ENCODE measurements around the gene LLCFC1. TPM values are rescaled to one million over a fixed set of nuclear protein-coding genes. Genes with fewer than 3 reads are reported as not detected.

Gene LLCFC1
- total RNA-seq, 1 experiment from 2014 or later, result not detected

- CTCF ChIA-PET, result interaction anchor here (0.7 to 2.5 kb wide), 24 partner anchors 9 to 290 kb away, joined by 3 to 10 read pairs (median 4); partner anchors contain the start of genes EPHB6, KEL, LLCFC1 and TRPV5
- TF ChIP-seq USF1 (CRISPR knock-in tag; IDR thresholded peaks at IDR 0.05) (peak; percentile 80), USF2 (CRISPR knock-in tag; IDR thresholded peaks at IDR 0.05) (peak; percentile 81), AFF4 (CRISPR knock-in tag; IDR thresholded peaks at IDR 0.05; ENCODE audit: borderline replicate concordance) (no peak), CBFB (CRISPR knock-in tag; IDR thresholded peaks at IDR 0.05; ENCODE audit: low read depth) (no peak), CTCF (IDR thresholded peaks at IDR 0.05) (peak; percentile 50), MAX (CRISPR knock-in tag; IDR thresholded peaks at IDR 0.05) (peak; percentile 96)
- H3K27me3 Mint-ChIP-seq (ENCODE audit: low read depth), result peaks cover 33% of the 10 kb centered on the region
- peaks cover 7% of the 10 kb centered on the region; the same call in 1 of the 2 replicates for H3K9me3 Mint-ChIP-seq
- no peak overlapping the region for H3K4me3 Mint-ChIP-seq
- POLR2A ChIA-PET, result interaction anchor here (0.6 kb wide), 1 partner anchor 11 kb away, joined by 3 read pairs; no protein-coding TSS in a partner anchor
- no peak overlapping the region for H3K27ac Mint-ChIP-seq
- H3K4me1 Mint-ChIP-seq, result no peaks in the 10 kb centered on the region
- peak; percentile 98 for ATAC-seq
- H3K36me3 Mint-ChIP-seq, result no peaks in the 10 kb centered on the region
- DNase-seq (ENCODE audit: low spot score), result peak; percentile 70
Measured at GRCh38 chr7:142925413-142925812, 13.9 kb upstream of the LLCFC1 start.

- CTCF ChIA-PET, result interaction anchor here (0.8 to 1.2 kb wide), 4 partner anchors 17 to 369 kb away, joined by 3 read pairs; no protein-coding TSS in a partner anchor
- TF ChIP-seq ZSCAN18 (CRISPR knock-in tag; IDR thresholded peaks at IDR 0.05) (no peak), PRDM15 (CRISPR knock-in tag; IDR thresholded peaks at IDR 0.05) (no peak), ELF4 (CRISPR knock-in tag; IDR thresholded peaks at IDR 0.05; ENCODE audit: low read depth) (no peak)
Measured at GRCh38 chr7:142927085-142927745, 12.1 kb upstream of the LLCFC1 start.

More at GRCh38 chr7:142927085-142927745, 12.1 kb upstream of the LLCFC1 start:
- POLR2A ChIA-PET, result no interaction called here
- DNase-seq (ENCODE audit: low spot score) (no peak), ATAC-seq (no peak)
- Mint-ChIP-seq H3K27ac (no peak overlapping the region), H3K36me3 (no peaks in the 10 kb centered on the region), H3K9me3 (peaks cover 7% of the 10 kb centered on the region; the same call in 1 of the 2 replicates), H3K4me3 (no peak overlapping the region), H3K27me3 (ENCODE audit: low read depth) (peaks cover 33% of the 10 kb centered on the region), H3K4me1 (no peaks in the 10 kb centered on the region)
